ENCODE measurements around the gene RASGRF1.

The RASGRF1 gene

GRCh38 chr15:79099692-79100091 lies 9.1 kb upstream of the RASGRF1 start:
- in situ Hi-C loops (cut with MboI; ENCODE audit: low sequenced_read_pairs) = no loop called here

DNA sequence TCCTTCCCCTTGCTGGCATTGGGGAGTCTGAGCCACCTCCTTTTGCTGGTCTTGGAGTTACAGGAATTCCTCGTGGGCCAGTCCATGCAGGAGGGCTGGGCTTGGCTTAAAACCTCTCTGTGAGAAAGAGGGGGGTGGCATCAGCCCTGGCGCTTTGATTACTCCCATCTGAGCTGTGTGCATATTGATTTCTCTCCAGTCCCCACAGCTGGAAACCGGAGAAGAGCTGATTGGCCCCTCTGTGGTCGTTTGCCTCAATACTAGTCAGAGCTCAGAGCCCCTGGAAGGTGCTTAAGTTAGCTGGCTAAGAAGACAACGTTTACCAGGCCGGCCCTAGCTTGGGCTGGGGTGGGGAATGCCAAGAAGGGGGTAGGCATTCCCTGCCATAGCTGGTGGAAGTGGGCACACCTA lies 4.0 kb upstream of the RASGRF1 start:
- in situ Hi-C loops (cut with MboI; ENCODE audit: low sequenced_read_pairs) = no loop called here

GRCh38 chr15:79093352-79093935 lies 2.9 kb upstream of the RASGRF1 start:
- in situ Hi-C loops (cut with MboI; ENCODE audit: low sequenced_read_pairs) = no loop called here

DNA sequence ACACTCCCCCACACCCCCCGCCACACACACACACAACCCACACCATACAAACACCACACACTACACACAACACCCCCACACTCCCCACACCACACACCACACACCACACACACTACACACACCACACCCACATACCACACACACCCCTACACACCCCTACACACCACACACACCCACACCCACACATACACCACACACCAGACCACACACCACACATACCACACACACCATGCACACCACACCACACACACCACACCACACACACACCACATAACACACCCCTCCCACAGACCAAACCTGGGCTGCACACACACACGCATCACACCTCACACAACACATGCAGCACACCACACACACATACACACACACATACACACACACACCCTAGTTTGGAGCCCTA lies 1.8 kb upstream of the RASGRF1 start:
- in situ Hi-C loops (cut with MboI; ENCODE audit: low sequenced_read_pairs) = no loop called here

DNA sequence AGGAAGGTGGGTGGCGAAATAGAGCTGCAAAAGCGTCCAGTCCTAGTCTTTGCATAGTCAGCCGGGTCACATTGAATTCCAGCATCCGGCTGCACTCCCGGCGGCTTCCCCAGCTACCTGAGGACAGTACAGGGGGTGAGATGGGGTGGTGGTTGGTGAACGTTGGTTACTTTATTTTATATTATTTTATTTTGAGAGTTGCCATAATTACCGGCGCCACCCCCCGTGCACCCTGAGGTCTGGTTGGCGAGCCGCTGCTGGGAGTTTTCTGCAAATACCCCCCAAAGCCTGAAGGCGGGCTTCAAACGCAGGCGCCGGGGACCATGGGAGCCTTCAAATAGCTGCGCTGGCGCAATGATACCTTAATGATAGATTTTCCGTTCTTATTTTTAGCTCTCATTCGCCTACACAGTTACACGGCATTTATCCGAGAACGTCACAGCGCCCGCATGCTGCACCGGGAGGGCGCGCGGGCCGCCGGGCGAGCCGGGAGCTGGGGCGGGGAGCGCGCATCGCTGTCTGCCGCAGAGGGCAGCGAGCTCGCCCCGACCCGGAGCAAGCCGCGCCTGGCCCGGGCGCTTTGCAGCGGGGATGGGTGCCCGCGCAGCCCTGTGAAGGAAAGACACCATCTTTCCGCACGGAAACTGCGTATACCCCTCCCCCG lies 756 bp upstream of the RASGRF1 start:
- in situ Hi-C loops (cut with MboI; ENCODE audit: low sequenced_read_pairs) = no loop called here

- in situ Hi-C loops (cut with MboI; ENCODE audit: low sequenced_read_pairs) = no loop called here
Measured at GRCh38 chr15:79089890-79090486, 592 bp downstream of the RASGRF1 start.

DNA sequence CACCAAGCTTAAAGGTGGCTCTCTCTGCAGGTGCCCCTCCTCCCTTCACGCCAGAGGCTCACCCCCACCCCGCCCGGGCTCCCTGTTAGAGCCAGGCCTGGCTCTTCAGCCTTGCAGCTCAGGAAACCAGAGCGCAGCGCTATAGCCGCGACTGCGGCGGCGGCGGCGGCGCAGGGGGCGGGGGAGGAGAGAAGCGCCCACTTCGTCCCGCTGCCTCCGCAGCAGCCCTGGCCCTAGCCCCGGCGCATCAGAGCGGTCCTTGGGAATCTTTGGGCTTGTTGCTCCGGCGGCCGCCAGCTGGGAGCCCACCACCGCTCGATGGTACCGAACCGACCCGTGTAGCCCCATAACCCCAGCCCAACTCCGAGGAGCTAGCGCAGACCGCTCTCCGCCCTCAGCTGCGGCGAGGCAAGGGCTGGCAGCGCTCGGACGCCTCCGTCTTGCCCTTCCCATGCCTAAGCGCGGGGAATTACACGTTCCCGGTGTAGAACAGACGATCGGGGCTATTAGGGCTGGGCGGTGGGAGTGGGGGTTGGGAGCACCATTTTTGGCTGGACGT lies 1.2 kb downstream of the RASGRF1 start:
- in situ Hi-C loops (cut with MboI; ENCODE audit: low sequenced_read_pairs) = no loop called here

- in situ Hi-C loops (cut with MboI; ENCODE audit: low sequenced_read_pairs) = no loop called here
Measured at GRCh38 chr15:79088426-79089205, 2.0 kb downstream of the RASGRF1 start.

DNA sequence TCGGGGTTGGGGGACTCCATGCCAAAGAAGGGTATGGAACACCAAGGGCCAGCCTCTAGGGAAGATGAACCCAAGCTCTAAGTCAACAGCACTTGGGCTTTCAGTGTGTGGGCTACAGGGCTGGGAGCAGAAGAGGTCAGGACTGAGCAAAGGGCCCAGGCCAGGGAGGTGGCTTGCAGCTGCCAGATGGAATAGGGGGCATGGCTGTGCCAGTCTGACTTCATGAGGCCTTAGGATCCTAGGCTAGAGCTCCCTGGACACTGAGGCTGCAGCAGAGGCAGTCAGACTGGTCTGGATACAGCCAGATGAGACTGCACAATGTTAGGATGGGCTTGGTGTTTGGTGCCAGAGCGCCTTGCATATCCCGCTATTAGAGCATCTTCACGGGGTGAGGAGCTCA lies 3.8 kb downstream of the RASGRF1 start:
- in situ Hi-C loops (cut with MboI; ENCODE audit: low sequenced_read_pairs) = no loop called here

- in situ Hi-C loops (cut with MboI; ENCODE audit: low sequenced_read_pairs) = no loop called here
Measured at GRCh38 chr15:79084308-79084968, 6.1 kb downstream of the RASGRF1 start.

DNA sequence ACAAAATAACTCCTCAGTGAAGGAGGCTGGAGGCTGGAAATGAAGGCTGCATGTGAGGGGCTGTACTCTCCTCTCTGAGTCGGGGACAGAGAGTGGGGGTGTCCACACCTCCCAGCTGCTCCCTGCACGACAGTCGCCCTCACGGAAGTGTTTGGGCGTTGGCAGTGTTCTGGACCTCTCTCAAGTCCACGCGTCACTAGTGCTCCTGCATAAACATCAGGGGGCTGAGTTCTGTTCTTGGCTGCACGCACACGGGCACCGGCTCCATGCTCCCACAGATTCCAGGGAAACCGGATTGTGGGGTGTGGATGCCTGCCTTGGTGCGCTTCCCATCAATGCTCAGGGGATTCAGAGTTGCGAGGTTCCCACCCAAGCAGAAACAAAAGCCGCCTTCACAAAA lies 7.4 kb downstream of the RASGRF1 start:
- in situ Hi-C loops (cut with MboI; ENCODE audit: low sequenced_read_pairs) = no loop called here

GRCh38 chr15:79082363-79083070 lies 8.1 kb downstream of the RASGRF1 start:
- in situ Hi-C loops (cut with MboI; ENCODE audit: low sequenced_read_pairs) = no loop called here

GRCh38 chr15:79078763-79079410 lies 11.7 kb downstream of the RASGRF1 start:
- in situ Hi-C loops (cut with MboI; ENCODE audit: low sequenced_read_pairs) = no loop called here

GRCh38 chr15:79078003-79078402 lies 12.6 kb downstream of the RASGRF1 start:
- in situ Hi-C loops (cut with MboI; ENCODE audit: low sequenced_read_pairs) = no loop called here

DNA sequence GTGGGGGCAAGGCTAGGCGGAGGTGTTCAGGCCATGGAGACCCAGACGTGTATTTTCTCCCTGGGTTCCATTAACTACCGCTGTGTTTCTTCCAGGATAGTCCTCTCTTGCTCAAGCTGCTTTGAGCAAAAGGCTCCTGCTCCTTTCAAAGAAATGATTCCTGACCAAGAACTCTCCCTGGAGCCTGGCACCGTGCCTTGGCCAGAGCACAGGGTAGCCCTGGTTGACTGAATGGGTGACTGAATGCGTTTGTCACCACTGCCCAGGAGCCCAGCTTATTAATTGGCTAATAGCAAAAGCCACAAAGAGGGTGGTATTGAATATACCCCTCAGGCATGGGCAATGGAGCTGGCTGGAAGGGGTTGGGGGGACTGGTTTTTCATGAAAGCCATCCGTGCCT lies 13.9 kb downstream of the RASGRF1 start:
- in situ Hi-C loops (cut with MboI; ENCODE audit: low sequenced_read_pairs) = no loop called here

GRCh38 chr15:79075256-79075655 lies 15.3 kb downstream of the RASGRF1 start:
- in situ Hi-C loops (cut with MboI; ENCODE audit: low sequenced_read_pairs) = no loop called here

GRCh38 chr15:79073336-79073735 lies 17.2 kb downstream of the RASGRF1 start:
- in situ Hi-C loops (cut with MboI; ENCODE audit: low sequenced_read_pairs) = no loop called here

- in situ Hi-C loops (cut with MboI; ENCODE audit: low sequenced_read_pairs) = no loop called here
Measured at GRCh38 chr15:79071901-79072300, 18.7 kb downstream of the RASGRF1 start.

- in situ Hi-C loops (cut with MboI; ENCODE audit: low sequenced_read_pairs) = no loop called here
Measured at GRCh38 chr15:79068790-79069189, 21.8 kb downstream of the RASGRF1 start.

GRCh38 chr15:79067969-79068368 lies 22.6 kb downstream of the RASGRF1 start:
- in situ Hi-C loops (cut with MboI; ENCODE audit: low sequenced_read_pairs) = no loop called here
